LNCaP clone FGC (cell line): ENCODE results near the gene CPAMD8.

Experiments used
- DNase-seq: peaks from one replicate; pipeline ENCODE4 v3.0.0-alpha.2; 2011; ENCODE audit warnings: low read depth
- H3K4me3 ChIP-seq: 2 replicates; pipeline ENCODE4 v1.5.1; 2011; ENCODE audit warnings: mild to moderate bottlenecking, low read depth, low read length, control low read depth
- CTCF ChIP-seq: IDR thresholded peaks from 2 replicates; pipeline ENCODE4 v1.5.1; 2012; ENCODE audit warnings: mild to moderate bottlenecking; ENCODE audit not compliant: control insufficient read depth, insufficient read depth; ENCODE audit errors: extremely low read depth

The CPAMD8 gene

GRCh38 chr19:17070421-17070820, 43.8 kb upstream of the CPAMD8 start:
- no peak overlapping the region for H3K4me3 ChIP-seq
- TF ChIP-seq CTCF: no peak
- DNase-seq: no peak

GRCh38 chr19:17069193-17069592, 42.6 kb upstream of the CPAMD8 start:
- DNase-seq: no peak
- H3K4me3 ChIP-seq: no peak overlapping the region
- no peak for TF ChIP-seq CTCF

GRCh38 chr19:17063428-17063827, 36.8 kb upstream of the CPAMD8 start:
- H3K4me3 ChIP-seq: no peak overlapping the region
- TF ChIP-seq CTCF: no peak
- DNase-seq: no peak

GRCh38 chr19:17061691-17062090, 35.1 kb upstream of the CPAMD8 start:
- H3K4me3 ChIP-seq: no peak overlapping the region
- no peak for TF ChIP-seq CTCF
- no peak for DNase-seq

GRCh38 chr19:17061205-17061604, 34.6 kb upstream of the CPAMD8 start:
- DNase-seq: no peak
- TF ChIP-seq CTCF: no peak
- H3K4me3 ChIP-seq: no peak overlapping the region

GRCh38 chr19:17060802-17061201, 34.2 kb upstream of the CPAMD8 start:
- no peak overlapping the region for H3K4me3 ChIP-seq
- no peak for DNase-seq
- no peak for TF ChIP-seq CTCF

- H3K4me3 ChIP-seq: no peak overlapping the region
- no peak for DNase-seq
- TF ChIP-seq CTCF: no peak
These were observed 31.6 kb upstream of the CPAMD8 start for GRCh38 chr19:17058236-17058635.
